Stimulated activated CD4-positive, alpha-beta T cell treated with anti-CD3 and anti-CD28 coated beads, Interleukin-4, amount 100 ng/mL, for 1 hour (primary cell): Measurements from ENCODE around the gene TPK1.

Experiments used
- DNase-seq: peaks from one replicate; pipeline ENCODE4 v3.0.0-alpha.2; 2020

Gene TPK1

DNA sequence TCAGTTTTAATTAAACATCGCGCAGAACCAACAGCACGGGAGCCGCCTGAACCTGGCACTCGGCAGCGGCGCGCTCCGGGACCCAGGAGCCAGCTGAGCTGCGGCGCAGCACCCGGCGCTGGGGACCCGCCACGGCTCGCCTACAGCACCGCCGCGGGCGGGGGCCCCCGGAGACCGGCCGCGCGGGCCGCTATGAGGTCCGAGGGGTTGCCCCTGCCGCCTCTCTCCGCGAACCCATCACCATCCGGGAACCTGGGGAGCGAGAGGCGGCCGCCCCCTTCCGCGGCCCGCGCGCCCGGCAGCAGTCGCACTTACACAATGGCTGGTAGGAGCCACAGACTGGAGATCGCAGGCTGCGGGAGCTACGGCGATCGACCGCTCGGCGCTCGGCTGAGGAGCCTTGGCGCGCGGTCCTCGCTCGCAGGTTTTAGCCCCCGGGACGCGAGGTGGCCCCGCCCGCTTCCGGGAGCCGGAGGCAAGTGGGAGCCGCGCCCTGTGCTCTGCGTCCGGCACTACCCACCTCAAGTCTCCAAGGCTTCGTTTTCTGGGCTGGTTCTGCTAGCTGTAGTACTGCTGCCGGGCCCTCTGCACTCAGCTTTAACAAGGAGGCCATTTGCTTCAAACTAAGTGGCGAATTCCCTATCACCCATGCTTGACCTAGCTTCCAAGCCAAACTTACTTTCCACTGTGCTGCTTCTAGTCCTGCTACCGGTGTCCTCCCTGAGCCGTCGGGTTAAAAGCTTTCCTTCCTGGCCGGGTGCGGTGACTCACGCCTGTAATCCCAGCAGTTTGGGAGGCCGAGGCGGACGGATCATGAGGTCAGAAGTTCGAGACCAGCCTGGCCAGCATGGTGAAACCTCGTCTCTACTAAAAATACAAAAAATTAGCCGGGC is at the start of gene TPK1:
Gene TPK1, minus strand, starts transcription at position 402 of the 893 bp plus-strand sequence. CDS start 451 bp downstream, outside the sequence.
- DNase-seq, result peak; percentile 91

DNA sequence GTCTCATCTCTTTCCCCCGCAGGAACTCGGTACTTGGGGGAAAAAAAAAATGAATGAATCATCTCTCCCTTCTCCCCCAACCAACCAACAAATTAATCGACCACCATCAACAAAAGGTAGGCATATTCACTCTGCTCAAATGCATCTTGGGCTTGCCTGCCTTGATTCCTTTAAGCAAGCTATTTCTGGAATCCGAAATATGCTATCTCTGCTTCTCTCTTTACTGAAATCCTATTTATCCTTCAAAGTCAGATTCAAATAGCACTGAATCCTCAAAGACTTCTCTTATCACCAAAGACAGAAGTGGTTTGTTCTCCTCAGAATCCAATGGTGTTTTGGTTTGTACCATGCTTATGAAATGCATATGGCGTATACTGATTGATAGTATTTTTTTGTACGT is 49.6 kb upstream of the TPK1 start:
- no peak for DNase-seq

DNA sequence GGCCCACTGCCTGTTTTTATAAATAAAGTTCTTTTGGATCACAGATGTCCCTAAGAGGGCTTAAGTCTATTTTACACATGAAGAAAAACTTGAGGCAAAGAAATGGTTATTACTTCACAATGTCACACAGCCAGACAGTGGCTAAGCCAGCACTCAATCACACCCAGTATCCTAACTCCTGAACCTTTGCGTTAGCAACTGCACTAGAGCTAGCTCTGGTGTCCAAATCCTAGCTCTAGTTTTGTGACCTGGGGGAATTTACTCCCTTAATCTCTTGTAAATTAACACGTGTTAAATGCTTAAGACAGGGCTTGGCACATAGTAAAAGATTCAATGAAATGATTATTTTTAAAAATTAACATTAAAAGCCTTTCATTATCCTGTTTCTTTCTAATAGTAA is 49.0 kb upstream of the TPK1 start:
- no peak for DNase-seq

DNA sequence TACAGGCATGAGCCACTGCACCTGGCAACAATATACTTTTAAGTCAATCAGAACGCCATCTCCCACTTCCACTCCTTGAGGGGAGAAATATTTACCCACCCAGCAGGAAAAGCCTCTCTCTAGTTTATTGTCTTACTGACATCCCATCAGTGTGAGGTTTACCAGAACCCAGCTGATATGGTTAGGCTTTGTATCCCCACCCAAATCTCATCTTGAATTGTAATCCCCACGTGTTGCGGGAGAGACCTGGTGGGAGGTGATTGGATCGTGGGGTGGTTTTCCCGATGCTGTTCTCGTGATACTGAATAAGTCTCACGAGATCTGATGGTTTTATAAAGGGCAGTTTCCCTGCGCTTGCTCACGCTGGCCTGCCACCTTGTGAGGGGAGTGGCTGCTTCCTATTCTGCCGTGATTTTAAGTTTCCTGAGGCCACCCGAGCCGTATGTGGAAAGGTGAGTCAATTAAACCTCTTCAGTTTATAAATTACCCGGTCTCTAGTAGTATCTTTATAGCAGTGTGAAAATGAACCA is 37.5 kb upstream of the TPK1 start:
- no peak for DNase-seq

DNA sequence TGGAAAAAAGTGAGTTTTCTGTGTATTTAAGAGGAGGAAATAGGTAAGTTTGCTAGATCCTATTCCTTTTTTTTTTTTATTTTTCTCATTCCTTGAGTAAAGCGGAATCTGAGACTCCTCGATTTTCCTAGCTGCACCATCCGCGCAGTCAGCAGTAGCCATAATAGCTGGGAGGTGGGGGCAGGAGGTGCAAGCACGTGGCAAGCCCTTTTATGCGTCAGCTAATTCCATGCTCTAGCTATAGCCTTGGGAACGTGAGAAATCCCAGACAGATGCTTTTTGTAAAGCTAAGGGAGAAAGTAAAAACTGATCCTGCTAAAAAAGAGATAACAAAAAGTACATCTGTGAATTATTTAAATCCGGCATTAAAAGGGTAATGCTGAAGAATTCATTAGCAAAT is 33.2 kb upstream of the TPK1 start:
- DNase-seq, result no peak

DNA sequence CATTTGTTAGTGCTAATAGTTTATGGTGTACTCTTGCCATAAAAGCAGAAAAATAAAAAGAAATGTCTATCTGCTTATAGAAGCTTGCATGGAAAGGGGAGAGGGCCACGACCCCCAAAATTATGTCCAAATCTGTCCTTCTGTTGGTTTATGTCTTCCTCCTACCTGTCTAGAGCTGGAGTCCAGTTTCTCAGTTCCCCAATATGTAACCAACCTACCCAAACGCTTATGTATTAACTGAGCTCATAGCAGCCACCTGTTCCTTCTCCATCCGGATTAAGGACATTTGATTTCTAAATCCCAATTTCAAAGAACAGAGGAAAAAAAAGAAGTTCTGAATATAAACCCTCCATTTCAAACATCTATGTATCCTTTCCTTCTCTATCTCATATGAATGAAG is 30.3 kb upstream of the TPK1 start:
- DNase-seq, result no peak

DNA sequence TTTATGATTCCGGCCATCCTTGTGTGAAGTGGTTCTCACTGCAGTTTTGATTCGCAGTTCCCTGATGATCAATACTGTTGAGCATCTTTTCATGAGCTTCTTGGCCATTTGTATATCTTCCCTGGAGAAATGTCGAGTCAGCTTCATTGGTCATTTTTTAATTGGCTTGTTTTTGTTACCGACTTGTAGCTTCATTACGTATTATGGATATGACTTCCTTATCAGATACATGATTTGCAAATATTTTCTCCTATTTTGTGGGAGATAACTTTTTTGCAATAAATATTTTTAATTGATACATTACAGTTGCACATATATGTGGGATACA is 27.4 kb upstream of the TPK1 start:
- no peak for DNase-seq

DNA sequence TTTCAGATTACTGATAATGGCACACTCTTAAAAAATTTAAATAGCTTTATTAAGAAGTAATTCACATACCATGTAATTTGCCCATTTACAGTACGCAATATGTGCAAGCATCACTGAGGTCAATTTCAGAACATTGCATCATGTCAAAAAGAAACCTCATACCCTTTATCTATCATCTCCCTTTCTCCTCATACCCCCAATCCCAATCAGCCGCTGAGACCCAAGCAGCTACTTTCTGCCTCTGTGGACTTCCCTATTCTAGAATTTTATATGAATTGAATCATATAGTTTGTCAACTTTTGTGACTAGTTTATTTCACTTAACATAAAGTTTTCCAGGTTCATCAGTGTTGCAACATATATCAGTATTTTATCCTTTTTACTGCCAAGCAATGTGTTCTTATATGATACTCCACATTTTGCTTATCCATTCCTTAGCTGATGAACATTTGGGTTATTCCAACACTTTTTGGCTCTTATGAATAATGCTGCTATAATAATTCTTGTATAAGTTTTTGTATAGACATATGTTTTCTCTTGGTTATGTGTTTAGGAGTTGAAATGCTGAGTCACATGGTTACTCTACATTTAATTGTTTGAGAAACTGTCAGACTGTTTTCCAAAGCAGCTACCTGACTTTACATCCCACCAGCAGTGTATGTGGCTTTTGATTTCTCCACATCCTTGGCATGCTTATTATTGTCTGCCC is 26.9 kb upstream of the TPK1 start:
- no peak for DNase-seq

DNA sequence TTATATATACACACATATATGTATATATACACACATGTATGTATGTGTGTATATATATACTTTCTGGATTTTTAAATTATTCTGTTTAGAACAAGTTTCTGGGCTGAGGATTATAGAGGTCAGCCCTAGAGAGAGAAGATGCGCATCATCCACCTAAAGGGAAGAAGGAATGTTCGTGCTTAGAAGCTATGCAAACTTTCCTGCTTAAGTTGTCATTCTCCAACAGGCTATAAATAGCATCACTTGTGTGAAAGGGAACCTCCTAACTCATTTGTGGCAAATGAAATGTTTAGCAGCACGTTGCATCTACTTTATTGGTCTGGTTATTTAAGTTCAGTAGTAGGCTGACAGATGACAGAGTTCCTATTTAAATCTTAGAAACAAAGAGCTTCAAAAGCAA is 23.9 kb upstream of the TPK1 start:
- DNase-seq, result no peak

DNA sequence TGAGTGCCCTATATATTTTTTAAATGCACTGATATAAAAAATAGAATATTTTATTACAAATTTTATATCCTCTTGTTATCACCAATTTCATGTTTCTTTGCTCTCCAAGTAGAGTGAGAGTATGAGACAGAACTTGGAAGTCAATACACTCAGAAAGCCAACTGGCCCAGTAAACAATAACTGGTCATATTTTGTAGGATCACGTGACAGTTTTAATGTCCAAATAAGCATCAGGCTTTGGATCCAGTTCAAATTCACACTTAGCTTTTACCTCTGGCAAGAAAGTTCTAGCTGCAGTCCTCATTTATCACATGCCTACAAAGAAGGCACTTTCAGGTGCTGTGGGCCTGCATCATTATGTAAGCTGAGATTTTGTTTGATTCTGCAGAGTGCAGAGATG is 21.6 kb upstream of the TPK1 start:
- no peak for DNase-seq

DNA sequence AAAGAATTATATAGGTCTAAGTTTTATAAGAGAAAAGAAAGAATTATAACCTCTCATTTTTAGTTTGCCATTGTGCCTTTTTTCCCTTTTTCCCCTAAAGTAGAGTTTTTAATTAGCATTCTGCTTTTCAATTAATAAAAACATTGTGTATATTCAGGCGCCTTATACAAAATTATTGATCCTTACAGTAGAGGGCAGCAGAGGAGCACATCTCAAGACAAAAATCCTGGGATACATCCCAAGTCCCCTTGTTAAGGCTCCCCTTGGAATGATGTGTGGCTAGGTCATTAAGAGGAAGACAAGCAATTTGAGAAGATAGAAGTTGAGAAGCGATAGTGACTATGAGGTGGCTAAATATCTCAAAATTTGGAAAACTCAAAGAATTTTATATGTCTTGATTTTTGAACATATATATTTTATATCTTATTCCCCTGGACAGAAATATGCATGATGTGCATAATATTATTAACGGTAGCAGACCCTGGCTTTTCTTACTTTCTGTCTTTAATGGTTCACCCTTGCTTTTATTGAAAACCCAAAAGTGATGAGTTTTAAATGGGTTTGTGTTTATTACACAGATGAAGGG is 19.1 kb upstream of the TPK1 start:
- no peak for DNase-seq

DNA sequence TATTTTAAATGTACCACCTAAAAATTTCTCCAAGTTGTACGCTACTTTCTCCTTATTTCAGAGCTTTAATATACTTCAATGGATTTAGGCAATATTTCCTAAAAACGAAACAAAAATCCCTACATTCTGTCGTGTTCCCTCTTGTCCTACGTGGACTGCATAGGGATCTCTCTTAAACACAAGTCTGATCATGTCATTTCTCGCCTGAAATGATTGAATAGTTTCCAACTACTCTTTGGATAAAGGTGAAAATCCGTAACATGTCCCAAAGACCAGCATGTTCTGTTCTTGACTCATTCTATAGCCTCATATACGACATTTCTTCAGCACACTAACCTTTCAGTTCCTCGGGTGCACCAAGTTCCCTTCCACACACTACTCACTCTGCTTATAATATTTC is 17.7 kb upstream of the TPK1 start:
- no peak for DNase-seq

DNA sequence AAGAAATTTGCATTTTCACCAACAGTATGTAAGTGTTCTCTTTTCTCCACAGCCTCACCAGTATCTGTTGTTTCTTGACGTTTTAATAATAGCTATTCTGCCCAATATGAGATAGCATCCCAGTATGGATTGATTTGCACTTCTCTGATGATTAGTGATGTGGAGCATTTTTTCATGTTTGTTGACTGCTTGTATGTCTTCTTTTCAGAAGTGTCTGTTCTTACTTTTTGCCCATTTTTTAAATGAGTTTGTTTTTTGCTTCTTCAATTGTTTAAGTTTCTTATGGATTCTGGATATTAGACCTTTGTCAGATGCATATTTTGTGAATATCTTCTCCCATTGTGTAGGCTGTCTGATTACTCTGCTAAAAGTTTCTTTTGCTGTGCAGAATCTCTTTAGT is 12.2 kb upstream of the TPK1 start:
- no peak for DNase-seq

DNA sequence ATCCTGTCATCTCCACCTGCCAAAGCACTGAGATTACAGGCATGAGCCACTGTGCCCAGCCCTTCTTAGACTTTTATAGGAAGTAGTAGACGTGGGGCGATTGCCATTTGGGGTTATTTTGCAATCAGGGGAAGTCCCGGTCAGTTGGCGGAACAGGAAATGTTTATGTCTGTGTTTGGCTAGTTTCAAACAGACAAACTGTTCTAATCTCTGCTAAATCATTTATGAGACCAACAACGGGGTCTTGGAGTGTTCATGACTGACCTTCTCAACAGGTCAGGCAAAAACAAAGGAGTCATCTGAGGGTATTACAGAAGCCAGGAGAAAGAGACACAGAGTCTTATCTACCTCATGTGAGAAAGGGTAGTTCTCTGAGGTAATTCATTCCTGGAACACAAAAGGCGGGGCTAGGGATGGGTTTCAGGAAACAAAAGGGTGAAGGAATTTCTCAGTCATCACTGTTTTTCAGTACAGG is 6.6 kb upstream of the TPK1 start:
- no peak for DNase-seq

DNA sequence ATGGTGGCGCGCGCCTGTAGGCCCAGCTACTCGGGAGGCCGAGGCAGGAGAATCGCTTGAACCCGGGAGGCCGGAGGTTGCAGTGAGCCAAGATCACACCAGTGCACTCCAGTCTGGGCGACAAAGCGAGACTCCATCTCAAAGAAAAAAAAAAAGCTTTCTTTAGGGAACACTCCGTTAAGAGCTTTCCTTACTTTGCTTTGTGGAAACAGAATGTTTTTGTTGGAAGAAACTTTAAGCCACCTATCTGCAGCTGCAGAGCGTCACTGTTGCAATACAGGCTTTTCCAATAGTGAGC is 641 bp upstream of the TPK1 start:
- DNase-seq, result no peak

DNA sequence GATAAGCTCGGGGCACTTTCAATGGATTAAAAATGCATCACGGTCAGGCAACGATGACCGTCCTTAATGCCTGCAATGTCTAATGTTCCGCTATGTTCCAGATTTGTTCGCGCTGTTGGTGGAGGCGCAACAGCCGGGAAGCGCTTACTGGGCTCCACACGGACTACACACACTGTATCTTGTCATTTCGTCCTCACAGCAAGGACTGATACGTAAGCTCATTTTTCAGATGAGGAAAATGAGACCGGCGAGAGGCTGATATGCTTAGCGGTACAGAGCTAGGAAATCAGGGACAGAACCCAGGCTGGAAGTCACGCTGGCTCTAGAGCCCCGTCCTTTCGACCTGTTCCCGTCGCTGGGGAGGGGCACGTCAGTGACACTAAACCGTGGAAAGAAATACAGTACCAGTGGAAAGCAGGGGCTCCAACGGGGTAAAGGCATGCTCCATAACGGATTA is 670 bp downstream of the TPK1 start:
- no peak for DNase-seq

DNA sequence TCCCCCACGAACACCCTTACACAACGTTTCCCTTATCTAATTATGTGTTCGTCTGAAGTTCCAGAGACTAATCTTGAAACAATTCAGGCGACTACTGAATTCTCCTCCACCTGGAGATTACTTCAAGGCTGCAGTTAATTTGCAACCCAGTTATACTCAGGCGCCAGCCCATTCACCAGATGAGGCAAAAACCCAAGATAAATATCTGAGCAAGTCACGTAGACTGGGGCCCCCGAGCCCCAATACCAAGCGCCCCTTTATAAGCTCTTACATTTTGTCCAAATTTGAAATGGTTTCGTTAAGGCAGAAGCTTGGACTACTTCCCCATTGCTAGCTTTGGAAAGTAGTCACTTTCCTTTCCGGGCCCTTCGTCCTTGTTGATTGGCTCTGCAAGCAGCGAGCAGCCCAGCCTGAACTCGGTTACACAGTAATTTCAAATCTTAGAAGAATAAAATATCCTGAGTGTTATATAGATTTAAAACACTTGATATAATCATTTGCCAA is 1.2 kb downstream of the TPK1 start:
- peak; percentile 32 for DNase-seq

DNA sequence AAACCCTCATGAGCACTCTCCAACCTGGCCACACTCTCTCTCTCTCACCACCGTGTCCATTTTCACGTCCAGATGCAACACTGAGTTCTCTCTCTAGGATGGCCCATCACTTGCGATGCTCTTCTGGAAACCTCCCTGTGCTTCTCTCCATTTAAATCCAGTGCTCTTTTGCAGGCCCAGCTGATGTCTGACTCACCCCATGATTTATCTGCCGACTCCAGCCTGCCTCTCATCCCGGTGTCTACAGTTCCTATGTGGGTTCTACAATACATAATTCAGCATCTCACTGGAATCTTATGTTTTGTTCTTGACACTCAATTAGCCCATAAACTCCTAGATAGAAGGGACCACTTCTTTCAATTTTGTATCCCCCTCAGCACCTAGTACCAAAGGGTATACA is 5.0 kb downstream of the TPK1 start:
- no peak for DNase-seq

DNA sequence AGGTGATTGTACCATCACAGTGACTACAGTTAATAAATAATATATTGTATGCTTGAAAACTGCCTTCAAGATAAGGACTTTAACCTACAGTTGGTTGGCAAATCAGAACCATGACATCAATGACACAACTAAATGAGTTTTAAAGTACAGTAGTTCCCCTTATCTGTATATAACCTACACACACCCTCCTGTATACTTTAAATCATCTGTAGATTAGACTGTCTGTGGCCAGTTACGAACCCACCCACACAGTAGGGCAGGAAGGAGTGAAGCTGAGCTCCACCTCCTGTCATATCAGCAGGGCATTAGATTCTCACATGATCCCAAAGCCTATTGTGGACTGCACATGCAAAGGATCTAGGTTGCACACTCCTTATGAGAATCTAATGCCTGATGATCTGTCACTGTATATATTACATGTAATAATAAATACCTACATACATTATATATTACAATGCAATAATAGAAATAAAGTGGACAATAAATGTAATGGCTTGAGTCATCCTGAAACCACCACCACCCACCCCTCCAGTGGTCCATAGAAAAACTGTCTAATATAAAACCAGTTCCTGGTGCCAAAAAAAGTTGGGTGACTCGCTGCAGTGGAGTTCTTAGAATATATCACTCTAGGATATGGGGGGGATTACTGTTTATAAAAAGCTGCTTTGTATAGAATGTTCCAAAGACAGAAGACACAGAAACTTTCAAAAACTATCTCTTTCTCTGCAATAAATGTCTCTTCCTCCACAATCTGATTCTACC is 5.6 kb downstream of the TPK1 start:
- no peak for DNase-seq

DNA sequence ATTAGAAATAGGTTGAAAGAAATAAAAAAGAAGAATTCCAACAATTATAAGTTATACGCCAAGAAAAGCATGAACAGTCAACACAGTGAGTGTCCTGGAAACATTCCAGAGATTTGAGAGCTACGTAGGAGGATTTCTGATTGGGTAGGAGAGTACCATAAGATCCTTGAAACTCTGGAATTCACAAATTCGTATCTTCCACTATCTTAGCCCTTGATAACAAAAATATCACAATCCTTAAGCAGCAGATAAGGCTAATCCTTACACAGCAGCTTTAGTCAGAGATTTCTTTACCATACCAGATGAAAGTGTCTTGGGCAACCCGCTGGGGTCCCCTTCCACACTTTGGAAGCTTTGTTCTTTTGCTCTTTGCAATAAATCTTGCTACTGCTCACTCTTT is 8.2 kb downstream of the TPK1 start:
- no peak for DNase-seq

DNA sequence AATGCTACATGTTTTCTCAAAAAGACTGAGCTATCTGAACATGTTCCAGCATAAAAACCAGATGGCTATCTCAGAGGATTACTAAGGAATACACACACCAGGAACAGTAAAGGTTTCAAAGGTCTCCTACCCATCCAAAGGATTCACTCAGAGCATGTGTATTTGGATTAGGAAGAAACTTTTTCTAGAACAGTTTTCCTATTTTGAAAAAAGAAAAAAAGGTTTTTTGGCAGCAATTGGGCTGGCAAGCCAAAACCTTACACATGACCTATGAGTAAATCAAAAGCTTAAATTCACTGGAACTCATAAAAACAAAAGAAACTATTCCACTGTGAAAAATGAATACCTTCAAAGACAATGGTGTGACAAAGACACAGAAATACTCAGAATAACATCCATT is 9.6 kb downstream of the TPK1 start:
- no peak for DNase-seq

DNA sequence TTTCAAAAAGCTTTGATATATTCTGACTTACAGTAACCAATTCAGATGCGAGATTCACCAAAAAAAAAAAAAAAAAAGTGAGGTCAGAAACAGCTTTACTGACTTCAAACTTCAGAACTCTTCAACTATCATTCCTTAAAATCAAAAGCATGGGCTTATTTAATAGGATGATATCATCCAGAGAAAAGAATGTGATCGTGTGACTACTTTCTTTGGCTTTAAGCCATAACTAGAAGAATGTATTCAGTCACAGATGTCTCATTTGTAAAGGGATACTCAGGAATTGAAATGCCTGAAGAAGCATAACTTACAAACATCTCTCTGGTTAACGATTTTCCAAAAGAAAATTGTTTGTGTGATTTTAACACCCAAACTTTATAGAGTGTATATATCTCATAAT is 11.5 kb downstream of the TPK1 start:
- DNase-seq, result no peak

DNA sequence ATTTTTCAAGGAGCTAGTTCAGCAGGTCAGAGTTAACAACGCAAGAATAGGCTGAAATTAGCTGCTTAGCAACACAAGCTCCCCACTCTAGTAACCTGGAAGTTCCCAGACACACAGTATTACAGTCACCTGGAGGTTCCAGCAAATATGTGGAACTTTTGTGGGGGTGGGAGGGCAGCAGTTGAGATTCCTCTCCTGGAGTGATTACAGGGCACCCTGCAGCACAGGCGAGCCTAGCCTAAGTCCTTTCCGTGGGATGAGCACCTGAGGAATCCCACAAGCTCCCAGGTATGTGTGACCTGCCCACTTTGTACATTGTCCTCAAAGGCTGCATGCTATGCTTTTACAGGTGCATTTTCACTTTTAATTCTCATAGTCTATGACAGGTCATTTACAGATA is 13.6 kb downstream of the TPK1 start:
- DNase-seq, result no peak
